Activated gamma-delta T cell treated with anti-CD3 and anti-CD28 coated beads, Interleukin-2, amount 50 U/mL, for 16 hours (primary cell): ENCODE measurements around the gene HAUS8.
"Not testable (repeated sequence)": the region's sequence is repeated elsewhere in the genome, so short reads cannot be mapped to it uniquely, and the experiment has no call there.

Experiments
- DNase-seq: peaks from one replicate; pipeline ENCODE4 v3.0.0-alpha.2; 2020; ENCODE audit warnings: low read depth

Gene HAUS8, protein sequence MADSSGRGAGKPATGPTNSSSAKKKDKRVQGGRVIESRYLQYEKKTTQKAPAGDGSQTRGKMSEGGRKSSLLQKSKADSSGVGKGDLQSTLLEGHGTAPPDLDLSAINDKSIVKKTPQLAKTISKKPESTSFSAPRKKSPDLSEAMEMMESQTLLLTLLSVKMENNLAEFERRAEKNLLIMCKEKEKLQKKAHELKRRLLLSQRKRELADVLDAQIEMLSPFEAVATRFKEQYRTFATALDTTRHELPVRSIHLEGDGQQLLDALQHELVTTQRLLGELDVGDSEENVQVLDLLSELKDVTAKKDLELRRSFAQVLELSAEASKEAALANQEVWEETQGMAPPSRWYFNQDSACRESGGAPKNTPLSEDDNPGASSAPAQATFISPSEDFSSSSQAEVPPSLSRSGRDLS

DNA sequence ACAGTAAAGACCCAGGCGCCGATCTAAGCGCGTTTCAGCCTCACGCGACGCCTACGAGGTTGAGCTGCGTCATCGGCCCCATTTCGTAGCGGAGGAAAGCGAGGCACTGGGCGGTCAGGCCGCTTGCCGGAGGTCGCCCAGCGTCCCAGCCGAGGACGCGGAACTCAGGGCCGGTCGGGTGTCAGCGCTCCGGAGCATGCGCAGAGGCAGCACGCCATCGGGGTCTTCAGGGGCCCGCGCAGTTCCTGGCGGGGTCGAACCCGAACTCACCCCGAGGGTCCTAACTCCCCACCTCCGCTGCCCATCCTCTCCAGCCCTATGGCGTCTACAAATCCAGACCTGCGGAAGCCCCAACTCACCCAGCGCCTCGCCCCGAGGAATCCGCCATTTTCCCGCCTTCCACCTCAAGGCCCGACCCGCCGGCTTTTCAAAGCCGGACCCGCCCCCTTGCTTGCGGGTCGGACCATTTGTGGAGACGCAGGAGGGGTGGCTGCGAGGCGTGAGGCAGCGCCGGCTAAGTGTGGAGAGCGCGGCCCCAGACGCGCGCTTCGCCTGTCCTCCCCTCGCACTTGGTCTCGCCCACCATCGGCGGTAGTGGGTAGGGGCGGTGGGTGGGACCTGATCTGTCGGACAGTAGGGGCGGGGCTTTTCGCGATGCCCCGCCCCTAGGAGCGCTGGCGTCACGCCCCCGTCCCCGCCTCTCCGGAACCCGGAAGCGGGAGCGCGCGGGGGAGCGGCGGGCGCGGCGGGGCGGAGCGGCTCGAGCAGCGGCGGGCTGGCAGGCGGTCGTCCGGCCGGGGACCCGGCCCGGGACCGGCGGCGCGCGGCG, at the start of gene HAUS8, which contains the start of gene MYO9B:
TSS of gene HAUS8 (minus strand) at position 418 of the 829 bp plus-strand sequence. CDS start at position 388, 30 bp downstream.
TSS of gene MYO9B (plus strand) at position 743 of the 829 bp plus-strand sequence. CDS start 25,941 bp downstream, outside the sequence.
- peak; percentile 100 for DNase-seq

DNA sequence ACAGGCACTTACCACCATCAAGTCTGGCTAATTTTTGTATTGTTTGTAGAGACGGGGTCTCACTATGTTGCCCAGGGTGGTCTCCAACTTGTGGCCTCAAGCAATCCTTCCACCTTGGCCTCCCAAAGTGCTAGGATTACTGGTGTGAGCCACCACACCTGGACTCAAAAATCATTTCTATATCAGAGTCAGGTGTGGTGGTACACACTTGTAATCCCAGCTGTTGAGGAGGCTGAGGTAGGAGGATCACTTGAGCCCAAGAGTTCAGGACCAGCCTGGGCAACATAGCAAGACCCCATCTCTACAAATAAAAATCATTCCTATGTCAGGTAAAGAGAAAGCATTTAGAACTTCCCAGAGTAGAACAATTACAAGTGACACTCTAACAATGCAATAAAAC, 48.8 kb upstream of the HAUS8 start:
- DNase-seq, result no peak

DNA sequence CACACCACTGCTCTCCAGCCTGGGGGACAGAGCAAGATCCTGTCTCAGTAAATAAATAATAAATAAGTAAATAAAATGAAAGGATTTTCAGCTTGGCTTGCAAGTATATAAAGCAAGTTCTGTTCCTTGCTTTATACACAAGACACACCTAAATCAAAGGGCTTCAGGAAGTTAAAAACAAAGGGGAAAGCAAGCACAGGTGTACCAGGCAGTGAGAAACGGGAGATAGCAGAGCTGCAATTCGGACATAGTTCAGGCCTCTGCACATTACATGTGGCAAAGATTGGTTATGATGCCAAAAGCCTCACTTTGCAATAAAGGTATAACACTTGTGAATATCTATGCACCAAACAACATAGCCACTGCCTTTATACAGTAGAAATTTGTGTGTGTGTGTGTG, 47.8 kb upstream of the HAUS8 start:
- no peak for DNase-seq

DNA sequence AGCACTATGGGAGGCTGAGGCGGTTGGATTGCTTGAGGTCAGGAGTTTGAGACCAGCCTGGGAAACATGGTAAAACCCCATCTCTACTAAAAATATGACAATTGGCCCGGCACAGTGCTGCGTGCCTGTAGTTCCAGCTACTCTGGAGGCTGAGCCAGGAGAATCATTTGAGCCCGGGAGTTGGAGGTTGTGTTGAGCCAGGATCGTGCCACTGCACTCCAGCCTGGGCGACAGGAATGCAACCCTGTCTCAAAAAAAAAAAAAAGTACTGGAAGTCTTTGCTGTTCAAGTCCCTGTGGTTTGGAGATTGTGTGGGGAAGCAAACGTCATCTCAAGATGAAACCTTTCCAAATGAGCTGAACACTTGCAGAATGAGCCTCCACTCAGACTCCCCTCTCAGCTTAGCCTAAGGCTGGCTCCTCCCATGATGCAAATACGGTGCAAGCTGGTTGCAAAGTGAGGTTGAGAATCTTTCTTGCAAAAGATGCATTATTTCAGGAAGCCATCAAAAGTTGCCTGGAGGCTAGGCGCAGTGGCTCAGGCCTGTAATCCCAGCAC, 46.6 kb upstream of the HAUS8 start:
- no peak for DNase-seq

DNA sequence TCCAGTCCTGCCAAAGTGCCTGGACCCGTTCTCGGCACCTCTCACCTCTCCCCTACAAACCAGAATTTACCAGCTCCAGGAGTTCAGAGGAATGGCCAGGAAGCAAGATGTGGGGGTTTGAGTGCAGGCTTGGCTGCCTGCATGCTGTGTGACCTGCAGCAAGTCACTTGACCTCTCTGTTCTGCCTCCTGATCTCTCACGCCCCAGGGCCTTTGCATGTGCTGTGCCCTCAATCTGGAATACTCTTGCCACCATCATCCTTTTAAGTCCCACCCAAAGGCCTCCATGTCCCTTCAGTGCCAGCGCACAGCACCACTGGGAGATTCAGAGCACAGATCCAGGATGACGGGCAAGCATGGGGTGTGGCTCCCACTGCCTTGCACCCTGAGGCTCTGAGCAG, 43.7 kb upstream of the HAUS8 start:
- no peak for DNase-seq

DNA sequence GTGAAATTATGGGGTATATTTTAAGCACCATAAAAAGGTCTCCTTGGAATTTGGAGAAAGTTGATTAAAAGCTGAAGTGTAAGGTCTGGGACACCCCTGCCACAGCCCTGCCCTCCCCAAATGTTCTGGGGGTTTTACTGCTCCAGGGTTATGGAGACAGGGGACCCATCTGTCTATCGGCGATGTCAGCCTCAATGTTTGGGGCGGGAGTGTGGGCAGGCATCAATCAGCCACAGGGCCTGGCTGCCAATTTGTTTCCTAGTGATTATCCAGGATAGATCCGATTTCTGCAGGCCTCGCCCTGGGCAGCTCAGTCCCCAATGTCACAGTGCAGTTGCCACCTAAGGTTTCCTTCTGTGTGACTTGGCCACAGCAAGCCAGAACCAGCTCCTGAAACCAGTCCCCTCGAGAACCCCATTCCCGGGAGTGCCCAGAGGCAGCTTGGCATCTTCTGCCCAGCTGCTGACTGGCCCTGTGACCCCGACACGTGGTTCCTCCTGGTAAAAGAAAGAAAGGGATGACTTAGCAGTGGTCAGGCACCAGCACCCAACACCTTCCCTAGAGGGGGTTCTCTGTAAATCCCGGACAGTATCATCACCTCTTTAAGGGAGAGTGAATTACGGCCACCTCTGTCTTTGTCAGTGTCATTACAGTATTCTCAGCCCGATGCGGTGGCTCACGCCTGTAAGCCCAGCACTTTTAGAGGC, 41.9 kb upstream of the HAUS8 start:
- DNase-seq, result no peak

DNA sequence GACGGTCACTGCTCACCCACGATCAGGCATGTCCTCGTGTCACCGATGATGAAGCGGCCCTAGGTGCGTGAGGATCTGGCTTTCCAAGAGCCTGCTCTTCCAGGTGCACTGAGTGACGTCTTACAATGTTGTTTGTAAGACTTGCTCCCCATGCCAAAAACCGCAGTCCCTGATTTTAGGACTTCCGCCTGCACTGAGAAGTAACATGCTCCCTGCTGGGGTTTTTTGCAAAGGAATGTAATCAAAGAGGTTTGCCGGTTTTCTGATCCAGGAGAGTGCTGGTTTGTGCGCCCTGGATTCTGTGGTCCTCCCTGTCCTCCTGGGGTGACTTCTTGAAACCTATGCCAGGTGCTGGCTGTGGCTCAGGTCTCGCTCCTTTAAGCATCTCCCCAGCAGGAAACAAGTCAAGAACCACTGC, 39.2 kb upstream of the HAUS8 start:
- DNase-seq, result no peak

DNA sequence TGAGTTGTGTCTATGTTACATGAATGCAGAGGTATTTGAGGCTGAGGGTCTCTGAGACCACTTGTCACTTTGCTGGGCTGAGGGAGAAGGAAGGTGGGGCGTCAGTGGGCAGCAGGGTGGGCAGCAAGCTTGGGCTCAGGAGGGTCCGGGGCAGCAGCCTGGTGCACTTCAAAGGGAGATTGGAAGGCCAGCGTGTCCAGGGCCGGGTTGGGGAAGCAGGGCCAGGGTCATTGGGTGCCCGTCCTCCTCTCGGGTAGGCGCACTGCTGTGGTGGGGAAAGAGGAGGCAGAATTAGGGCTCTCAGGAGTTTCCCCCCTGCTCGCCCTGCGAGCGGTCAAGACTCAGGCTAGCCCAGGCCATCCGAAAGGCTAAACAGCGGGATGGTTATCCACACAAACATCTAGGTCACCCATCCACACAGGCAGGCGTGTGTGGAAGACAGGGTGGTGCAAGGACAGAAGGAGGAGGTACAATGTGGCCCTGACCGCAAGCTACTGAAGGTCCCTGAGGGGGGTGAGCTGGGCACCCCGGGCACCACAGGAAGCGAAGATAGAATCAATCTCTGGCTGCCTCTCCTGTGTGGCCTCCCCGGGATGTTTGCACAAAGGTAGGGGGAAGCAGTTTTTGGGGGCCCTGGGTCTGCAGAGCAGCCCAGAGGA, 38.0 kb upstream of the HAUS8 start:
- no peak for DNase-seq

DNA sequence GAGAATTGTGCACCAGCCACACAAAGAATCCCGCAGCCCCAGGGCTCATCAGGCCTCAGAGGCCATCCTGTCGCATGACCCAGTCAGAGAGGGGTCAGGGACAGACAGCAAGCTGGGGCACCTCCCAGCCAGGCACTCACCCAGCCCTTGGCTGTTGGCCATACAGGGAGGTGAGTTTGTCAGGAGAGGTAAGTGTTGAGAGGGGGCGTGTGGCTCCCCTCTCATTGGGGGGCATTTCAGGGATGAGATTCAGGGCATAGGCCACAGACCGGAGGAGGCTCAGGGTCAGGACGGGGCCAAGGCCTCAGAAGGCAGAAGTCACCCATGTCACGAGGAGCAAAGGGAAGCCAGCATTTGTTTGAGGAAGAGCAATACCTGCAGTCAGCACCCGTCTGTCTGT, 37.4 kb upstream of the HAUS8 start:
- DNase-seq, result no peak

DNA sequence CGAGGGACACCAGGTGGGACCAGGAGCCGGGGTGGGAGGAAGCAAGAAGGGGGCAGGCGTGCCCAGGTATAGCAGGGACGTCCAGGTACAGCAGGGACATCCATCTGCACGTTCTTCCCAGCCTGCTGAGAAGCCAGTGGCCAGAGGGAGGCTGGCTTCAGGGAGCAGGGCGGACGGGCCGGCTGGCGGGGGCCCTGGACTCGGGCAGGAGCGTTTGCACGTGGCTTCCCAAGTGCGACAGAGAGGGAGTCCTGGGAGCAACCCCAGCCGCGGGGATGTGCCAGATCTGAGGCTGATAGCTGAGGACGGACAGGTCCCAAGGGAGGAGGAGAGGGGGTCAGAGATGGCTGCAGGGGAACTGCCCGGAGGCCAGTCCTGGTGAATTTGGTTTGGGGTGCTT, 37.0 kb upstream of the HAUS8 start:
- DNase-seq, result no peak

DNA sequence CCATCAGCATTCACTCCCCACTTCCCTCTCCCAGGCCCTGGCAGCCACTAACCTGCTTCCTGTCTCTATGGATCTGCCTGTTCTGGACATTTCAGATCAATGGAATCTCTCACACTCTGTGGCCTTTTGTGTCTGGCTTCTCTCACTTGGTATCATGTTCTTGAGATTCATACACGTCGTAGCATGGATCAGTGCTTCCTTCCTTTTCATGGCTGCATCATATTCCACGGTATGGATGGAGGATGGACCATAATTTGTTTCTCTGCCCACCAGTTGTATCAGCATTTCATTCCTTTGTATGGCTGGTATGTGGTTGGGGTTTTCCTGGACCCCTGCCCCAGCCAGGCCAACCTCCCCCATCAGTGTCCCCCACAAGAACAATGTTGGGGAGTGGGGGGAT, 36.5 kb upstream of the HAUS8 start:
- DNase-seq, result no peak

DNA sequence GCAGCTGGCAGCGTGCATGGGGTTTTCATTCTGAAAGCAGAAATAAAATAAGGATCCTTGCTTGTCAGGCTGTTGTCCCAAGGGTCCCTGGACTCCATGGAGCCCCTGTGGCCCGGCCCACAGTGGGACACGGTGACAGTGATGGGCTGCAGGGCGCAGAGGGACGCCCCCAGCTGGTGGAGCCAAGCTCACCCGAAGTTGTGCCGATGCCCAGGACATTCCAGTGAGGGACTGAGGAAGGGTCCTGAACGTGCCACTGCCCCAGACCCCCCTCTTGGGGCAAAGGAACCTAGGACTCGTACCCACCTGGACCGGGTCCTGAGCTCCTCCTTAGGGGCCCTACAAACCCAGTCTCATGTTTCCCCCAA, 35.3 kb upstream of the HAUS8 start:
- no peak for DNase-seq

DNA sequence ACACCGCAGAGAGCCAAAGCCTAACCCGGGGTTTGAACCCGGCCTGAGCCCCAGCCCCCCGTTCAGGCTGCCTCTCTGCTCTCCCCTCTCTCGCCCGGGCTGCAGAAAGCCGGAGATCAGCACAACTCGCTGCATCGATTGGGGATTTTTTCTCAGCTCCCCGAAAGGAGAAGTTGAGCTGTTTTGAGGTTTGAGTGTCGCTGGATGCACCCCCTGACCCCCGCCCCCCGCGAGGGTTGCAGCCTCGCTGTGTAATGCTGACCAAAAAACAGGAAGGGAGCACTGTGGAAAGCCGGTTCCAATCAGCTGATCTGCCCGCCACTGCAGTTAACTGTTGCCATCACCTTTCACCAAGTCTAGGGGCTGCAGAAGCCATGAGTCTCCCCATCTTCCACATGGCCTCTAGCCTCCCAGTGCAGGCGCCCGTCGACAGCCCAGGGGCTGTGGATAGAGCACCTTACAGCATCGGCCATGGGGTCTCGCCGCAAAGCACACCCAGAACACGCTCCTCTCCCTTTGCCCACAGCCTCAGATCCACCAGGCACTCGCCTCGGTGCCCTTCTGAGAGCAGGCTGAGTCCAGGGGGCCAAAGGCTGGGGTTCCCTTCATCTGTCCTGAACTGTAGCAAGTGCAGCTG, 34.8 kb upstream of the HAUS8 start:
- DNase-seq, result no peak

DNA sequence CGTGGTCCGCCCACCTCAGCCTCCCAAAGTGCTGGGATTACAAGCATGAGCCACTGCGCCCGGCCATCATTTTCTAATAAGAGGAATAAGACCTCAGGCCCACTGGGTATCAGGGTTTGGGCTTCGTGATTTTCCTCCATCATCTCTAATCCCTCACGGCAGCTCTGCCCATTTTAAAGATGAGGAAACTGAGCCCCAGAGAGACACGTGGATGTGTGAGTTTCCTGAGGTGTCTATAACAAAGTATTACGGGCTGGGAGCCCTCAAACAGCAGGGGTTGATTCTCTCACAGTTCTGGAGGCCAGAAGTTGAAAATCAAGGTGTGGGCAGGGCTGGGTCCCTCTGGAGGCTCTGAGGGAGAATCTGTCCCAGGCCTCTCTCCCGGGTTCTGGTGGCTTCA, 34.0 kb upstream of the HAUS8 start:
- DNase-seq, result no peak

DNA sequence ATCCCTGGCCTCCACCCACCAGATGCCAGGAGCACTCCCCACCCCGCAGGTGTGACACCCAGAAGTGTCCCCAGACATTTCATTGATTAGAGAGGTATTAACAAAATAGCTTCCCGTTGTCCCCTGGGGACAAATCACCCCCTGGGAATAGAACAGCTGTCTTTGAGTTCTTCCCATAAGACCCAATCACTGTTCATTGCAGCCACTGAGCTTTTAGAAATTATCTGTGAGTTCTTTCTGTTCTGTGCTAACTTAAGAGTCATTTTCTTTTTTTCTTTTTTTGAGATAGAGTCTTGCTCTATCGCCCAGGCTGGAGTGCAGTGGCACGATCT, 33.2 kb upstream of the HAUS8 start:
- no peak for DNase-seq

DNA sequence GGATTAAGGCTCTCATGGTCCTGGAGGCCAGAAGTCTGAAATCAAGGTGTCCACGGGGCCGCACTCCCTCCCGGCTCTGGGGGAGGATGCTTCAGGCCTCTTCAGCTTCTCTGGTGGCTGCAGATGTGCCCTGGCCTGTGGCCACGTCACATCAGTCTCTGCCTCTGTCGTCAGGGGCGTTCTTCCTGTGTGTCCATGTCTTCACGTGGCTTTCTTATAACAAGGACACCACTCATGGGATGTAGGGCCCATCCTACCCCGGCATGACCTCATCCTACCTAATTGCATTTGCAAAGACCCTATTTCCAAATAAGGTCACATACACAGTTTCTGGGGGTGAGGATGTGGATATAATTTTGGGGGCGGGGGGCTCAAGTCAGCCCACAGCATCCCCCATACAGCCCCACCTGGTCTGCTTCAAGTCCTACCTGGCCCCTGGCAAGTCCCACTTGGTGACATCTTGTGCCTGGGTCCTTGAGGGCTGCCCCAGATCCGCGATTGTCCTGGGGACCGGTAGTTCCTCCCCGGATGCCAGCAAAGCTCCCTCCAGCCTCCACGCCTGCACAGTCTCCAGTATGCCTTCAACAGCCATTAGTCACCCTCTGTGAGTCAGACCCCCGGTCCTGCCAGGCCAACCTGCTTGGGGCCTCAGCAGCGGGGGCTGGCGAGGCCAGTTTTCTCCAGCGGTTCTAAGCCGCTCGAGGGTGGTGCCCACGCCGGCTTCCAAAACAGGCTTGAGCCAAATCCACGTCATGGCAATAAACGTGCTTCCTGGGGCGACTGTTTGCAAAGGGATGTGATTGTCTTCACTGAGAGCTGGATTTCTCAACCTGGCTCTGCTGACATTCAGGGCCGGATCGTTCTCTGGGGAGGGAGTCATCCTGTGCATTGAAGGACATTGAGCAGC, 32.5 kb upstream of the HAUS8 start:
- DNase-seq, result no peak

DNA sequence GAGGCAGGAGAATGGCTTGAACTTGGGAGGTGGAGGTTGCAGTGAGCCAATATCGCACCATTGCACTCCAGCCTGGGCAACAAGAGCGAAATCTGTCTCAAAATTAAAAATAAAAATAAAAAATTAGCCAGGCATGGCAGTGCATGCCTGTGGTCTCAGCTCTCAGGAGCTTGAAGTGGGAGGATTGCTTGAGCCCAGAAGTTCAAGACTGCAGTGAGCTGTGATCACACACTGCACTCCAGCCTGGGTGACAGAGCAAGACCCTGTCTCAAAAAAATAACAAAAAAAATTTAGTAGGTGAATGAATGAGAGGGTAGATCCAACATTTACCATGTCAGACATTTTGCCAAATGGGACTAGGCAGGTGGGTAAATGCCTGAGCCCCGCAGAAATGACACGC, 31.7 kb upstream of the HAUS8 start:
- DNase-seq, result not testable (repeated sequence)

DNA sequence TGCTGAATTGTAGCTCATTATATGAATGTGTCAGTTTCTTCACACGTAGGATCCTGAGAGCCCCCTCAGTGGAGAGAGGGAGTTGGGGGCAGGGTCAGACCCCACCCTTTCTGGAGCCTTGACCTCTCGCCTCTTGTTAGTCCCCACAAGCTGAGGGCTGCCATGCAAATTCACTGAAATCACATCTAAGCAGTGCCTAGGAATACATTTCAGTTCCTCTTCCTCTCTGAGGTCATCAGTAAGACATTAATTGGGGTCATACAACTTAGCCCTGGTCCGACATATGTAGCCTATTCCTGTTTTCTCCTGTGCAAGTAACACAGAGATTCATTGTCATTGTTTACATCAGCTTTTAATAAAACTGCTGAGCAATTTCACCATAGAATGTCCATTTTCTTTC, 30.3 kb upstream of the HAUS8 start:
- no peak for DNase-seq

DNA sequence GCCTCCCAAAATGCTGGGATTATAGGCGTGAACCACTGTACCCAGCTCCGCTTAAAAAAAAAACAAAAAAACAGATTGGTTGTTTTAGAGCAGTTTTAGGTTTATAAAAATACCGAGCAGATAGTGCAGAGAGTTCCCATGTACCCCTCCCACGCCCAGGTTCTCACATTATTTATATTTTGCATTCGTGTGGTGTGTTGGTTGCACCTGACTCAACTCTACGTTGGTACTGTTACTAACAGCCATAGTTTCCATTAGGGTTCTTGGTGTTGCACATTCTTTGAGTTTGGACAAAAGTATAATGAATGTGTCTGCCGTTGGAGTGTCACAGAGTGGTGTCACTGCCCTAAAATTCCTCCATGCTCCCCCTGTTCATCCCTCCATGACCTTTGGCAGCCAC, 29.4 kb upstream of the HAUS8 start:
- DNase-seq, result no peak

DNA sequence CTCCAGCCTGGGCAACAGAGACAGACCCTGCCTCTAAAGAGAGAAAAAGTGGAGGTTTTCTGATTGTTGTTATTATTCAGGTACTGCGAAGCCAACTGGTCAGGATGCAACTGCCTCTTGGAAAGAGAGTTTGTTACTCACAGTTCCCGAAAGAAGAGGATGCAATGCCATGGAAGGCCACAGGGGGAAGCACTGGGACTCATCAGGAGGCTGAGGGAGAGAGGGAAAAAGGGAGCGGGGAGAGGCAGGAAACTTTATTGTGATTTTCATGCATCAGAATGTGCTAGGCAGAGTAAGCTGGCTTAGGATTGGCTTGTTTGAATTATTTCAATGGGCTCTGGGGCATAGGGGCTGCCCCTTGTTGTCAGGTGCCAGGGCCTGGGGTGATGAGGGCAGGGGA, 27.9 kb upstream of the HAUS8 start:
- no peak for DNase-seq
